NCI-H1436 (cell line): ENCODE results near the gene COL18A1.
"Not testable (repeated sequence)": the region's sequence is repeated elsewhere in the genome, so short reads cannot be mapped to it uniquely, and the experiment has no call there.

Source experiments
- DNase-seq: peaks from one replicate; lab custom pipeline; 2025; lab: John Stamatoyannopoulos, UW

Gene COL18A1

GRCh38 chr21:45560106-45561021 lies 155.4 kb downstream of the COL18A1 start:
- no peak for DNase-seq

GRCh38 chr21:45561241-45561640 lies 156.3 kb downstream of the COL18A1 start:
- DNase-seq: not testable (repeated sequence)

DNA sequence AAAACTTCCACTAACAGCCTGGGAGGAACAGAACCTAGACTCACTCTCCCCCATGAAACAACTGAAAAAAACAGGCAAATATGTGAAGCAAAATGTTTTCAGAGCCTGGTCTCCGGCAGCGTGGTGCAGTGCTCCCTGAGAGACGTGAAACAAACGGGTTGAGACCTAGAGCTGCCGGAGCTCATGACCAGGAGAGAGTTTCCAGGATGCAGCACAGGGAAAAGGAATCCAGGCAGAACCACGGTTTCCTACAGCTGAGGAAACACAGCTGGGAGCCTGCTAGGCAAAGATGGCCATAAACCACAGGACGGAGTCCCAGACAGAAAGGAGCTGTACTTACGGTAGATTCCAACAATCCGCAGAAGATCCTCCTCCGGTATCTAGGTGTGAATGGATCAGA lies 157.4 kb downstream of the COL18A1 start:
- no peak for DNase-seq

DNA sequence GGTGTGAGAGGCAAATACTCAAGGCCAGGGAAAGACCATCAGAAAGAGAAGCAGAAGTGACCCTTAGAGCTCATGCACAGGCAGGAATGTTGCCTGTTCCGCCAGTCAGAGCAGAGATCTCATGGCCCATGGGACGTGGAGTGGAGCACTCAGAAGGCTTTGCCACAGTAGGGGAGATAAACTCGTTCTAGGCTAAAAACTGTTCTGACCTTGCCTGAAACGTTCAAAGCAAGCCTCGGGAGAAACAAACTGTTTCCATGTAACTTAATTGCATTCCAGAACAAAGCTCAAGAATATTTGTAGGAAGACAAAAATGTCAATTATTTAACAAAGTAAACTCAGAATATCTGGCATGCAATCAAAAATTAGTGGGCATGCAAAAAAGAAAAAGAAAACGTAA lies 158.0 kb downstream of the COL18A1 start:
- DNase-seq: no peak
